ENCODE results near the gene OVCH1. TPM values are rescaled to one million over a fixed set of nuclear protein-coding genes. Genes with fewer than 3 reads are reported as not detected.
A peak's percentile ranks its signal among the peaks of the same experiment; 100 is the strongest.

Gene OVCH1
- total RNA-seq, 1 donor from 2014 or later, result not detected

DNA sequence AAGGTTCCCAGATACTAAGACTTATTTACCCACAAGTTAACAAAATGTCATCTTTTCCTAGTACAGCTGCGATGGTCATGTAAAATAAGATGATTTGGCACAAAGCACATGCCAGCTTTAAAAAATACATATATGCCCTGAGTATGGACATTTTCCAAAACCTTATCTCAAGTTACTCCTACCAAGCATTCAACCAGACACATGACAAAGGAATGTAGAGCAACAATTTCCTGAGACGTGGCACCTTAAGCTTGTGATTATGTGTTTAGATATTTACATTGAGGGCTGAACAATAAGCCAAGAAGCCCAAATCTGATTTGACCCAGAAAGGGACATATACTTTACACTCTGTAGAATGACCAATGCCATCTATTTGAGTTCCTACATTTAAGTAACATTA, 24.5 kb upstream of the OVCH1 start:
- Histone ChIP-seq H3K27me3 (ENCODE audit: control insufficient read depth, insufficient read depth, low read length) (no peaks in the 10 kb centered on the region), H3K4me3 (ENCODE audit: low read depth, low read length) (no peak overlapping the region), H3K36me3 (ENCODE audit: control insufficient read depth, insufficient read depth, low read length) (no peaks in the 10 kb centered on the region)
- TF ChIP-seq CTCF (IDR thresholded peaks at IDR 0.05; ENCODE audit: insufficient read depth, low read length, poor library complexity, severe bottlenecking), result no peak
- DNase-seq (ENCODE audit: low read depth), result no peak

- Histone ChIP-seq H3K36me3 (ENCODE audit: control insufficient read depth, insufficient read depth, low read length) (no peaks in the 10 kb centered on the region), H3K4me3 (ENCODE audit: low read depth, low read length) (no peak overlapping the region), H3K27me3 (ENCODE audit: control insufficient read depth, insufficient read depth, low read length) (no peaks in the 10 kb centered on the region)
- DNase-seq (ENCODE audit: low read depth), result no peak
- peak; percentile 50 for TF ChIP-seq CTCF (IDR thresholded peaks at IDR 0.05; ENCODE audit: insufficient read depth, low read length, poor library complexity, severe bottlenecking)
Measured at GRCh38 chr12:29519585-29520182, 22.2 kb upstream of the OVCH1 start.

GRCh38 chr12:29518407-29518806, 20.9 kb upstream of the OVCH1 start:
- DNase-seq (ENCODE audit: low read depth), result no peak
- H3K4me3 ChIP-seq (ENCODE audit: low read depth, low read length), result no peak overlapping the region
- H3K36me3 ChIP-seq (ENCODE audit: control insufficient read depth, insufficient read depth, low read length), result no peaks in the 10 kb centered on the region
- TF ChIP-seq CTCF (IDR thresholded peaks at IDR 0.05; ENCODE audit: insufficient read depth, low read length, poor library complexity, severe bottlenecking), result no peak
- H3K27me3 ChIP-seq (ENCODE audit: control insufficient read depth, insufficient read depth, low read length), result no peaks in the 10 kb centered on the region

- DNase-seq (ENCODE audit: low read depth), result no peak
- Histone ChIP-seq H3K4me3 (ENCODE audit: low read depth, low read length) (no peak overlapping the region), H3K27me3 (ENCODE audit: control insufficient read depth, insufficient read depth, low read length) (no peaks in the 10 kb centered on the region), H3K36me3 (ENCODE audit: control insufficient read depth, insufficient read depth, low read length) (no peaks in the 10 kb centered on the region)
- TF ChIP-seq CTCF (IDR thresholded peaks at IDR 0.05; ENCODE audit: insufficient read depth, low read length, poor library complexity, severe bottlenecking), result no peak
Measured at GRCh38 chr12:29517264-29517663, 19.8 kb upstream of the OVCH1 start.

- Histone ChIP-seq H3K36me3 (ENCODE audit: control insufficient read depth, insufficient read depth, low read length) (no peaks in the 10 kb centered on the region), H3K4me3 (ENCODE audit: low read depth, low read length) (no peak overlapping the region), H3K27me3 (ENCODE audit: control insufficient read depth, insufficient read depth, low read length) (no peaks in the 10 kb centered on the region)
- DNase-seq (ENCODE audit: low read depth), result no peak
- TF ChIP-seq CTCF (IDR thresholded peaks at IDR 0.05; ENCODE audit: insufficient read depth, low read length, poor library complexity, severe bottlenecking), result no peak
Measured at GRCh38 chr12:29516431-29516875, 19.0 kb upstream of the OVCH1 start.

- TF ChIP-seq CTCF (IDR thresholded peaks at IDR 0.05; ENCODE audit: insufficient read depth, low read length, poor library complexity, severe bottlenecking), result no peak
- DNase-seq (ENCODE audit: low read depth), result no peak
- Histone ChIP-seq H3K36me3 (ENCODE audit: control insufficient read depth, insufficient read depth, low read length) (no peaks in the 10 kb centered on the region), H3K27me3 (ENCODE audit: control insufficient read depth, insufficient read depth, low read length) (no peaks in the 10 kb centered on the region), H3K4me3 (ENCODE audit: low read depth, low read length) (no peak overlapping the region)
Measured at GRCh38 chr12:29510591-29511185, 13.2 kb upstream of the OVCH1 start.

All from kidney epithelial cell (primary cell).